ENCODE measurements around the gene WHRN.

The WHRN gene

DNA sequence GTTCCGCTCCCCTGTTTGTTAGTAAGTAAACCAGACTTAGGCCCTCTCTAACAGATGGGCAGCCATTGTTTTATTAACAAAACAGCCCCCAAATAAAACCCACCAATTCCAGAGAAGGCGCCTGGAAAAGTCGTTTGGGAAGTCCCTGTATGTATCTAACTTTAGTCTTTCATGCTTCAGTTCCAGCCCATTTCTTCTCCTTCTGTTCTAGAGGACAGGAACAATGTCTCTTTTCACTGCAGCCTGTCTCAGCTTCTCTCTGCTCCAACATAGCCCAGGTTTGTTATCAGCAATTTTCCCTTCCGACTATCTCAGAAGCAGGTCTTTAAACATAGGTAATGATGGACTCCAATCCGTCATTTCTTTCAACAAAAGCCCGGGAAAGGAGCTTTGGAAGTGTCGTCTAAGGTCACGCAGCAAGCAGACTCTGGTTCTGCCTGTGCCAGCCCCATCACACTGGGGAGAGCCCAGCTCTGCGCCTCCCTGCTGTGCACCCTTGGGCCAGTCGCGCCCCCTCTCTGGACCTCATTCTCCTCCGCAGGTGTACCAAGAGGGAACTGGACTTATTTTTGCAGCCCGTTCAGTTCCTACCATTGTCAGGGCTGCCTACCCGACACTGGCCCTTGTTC lies 107.9 kb downstream of the WHRN start:
- ChIA-PET CTCF (interaction anchor here (0.6 to 6.8 kb wide), 5 partner anchors 8 to 256 kb away, joined by 3 to 40 read pairs (median 3); no protein-coding TSS in a partner anchor), POLR2A (interaction anchor here (1.0 kb wide), 1 partner anchor 12 kb away, joined by 4 read pairs; no protein-coding TSS in a partner anchor)
- DNase-seq (ENCODE audit: extremely low spot score) = no peak
- TF ChIP-seq, protein P1, sequence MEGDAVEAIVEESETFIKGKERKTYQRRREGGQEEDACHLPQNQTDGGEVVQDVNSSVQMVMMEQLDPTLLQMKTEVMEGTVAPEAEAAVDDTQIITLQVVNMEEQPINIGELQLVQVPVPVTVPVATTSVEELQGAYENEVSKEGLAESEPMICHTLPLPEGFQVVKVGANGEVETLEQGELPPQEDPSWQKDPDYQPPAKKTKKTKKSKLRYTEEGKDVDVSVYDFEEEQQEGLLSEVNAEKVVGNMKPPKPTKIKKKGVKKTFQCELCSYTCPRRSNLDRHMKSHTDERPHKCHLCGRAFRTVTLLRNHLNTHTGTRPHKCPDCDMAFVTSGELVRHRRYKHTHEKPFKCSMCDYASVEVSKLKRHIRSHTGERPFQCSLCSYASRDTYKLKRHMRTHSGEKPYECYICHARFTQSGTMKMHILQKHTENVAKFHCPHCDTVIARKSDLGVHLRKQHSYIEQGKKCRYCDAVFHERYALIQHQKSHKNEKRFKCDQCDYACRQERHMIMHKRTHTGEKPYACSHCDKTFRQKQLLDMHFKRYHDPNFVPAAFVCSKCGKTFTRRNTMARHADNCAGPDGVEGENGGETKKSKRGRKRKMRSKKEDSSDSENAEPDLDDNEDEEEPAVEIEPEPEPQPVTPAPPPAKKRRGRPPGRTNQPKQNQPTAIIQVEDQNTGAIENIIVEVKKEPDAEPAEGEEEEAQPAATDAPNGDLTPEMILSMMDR (IDR thresholded peaks at IDR 0.05; ENCODE audit: control extremely low read depth, extremely low read depth, low read depth, missing control alignments) = no peak

- ChIA-PET POLR2A (interaction anchor here (1.0 kb wide), 1 partner anchor 12 kb away, joined by 6 read pairs; no protein-coding TSS in a partner anchor), CTCF (interaction anchor here (0.9 to 6.8 kb wide), 7 partner anchors 9 to 257 kb away, joined by 3 to 40 read pairs (median 6); no protein-coding TSS in a partner anchor)
- TF ChIP-seq, protein P1 (IDR thresholded peaks at IDR 0.05; ENCODE audit: control extremely low read depth, extremely low read depth, low read depth, missing control alignments) = no peak
- no peak for DNase-seq (ENCODE audit: extremely low spot score)
Measured at GRCh38 chr9:114396558-114397218, 108.6 kb downstream of the WHRN start.

DNA sequence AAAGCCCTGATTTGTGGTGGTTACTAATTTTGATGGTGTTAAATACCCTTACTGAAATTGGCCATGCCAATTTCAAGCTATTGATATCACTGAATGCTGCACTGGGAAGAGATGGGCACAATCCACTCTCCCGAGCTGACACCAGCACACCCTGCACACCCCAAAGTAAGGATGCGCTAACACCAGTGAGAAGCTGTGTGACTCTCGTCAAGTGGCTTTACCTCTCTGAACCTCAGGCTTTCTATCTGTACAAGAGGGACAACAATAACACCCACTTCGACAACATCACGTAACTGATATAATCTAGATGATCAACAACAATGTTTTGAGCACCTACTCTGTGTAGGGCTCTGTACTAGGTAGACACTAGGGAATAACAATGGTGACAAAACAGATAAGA lies 109.5 kb downstream of the WHRN start:
- DNase-seq (ENCODE audit: extremely low spot score) = no peak
- POLR2A ChIA-PET = interaction anchor here (0.6 to 1.6 kb wide), 3 partner anchors 10 to 45 kb away, joined by 6 to 8 read pairs (median 6); no protein-coding TSS in a partner anchor
- CTCF ChIA-PET = interaction anchor here (0.9 to 6.8 kb wide), 10 partner anchors 10 to 511 kb away, joined by 3 to 40 read pairs (median 4); no protein-coding TSS in a partner anchor
- TF ChIP-seq, protein P1 (IDR thresholded peaks at IDR 0.05; ENCODE audit: control extremely low read depth, extremely low read depth, low read depth, missing control alignments) = no peak

GRCh38 chr9:114395334-114395617 lies 110.0 kb downstream of the WHRN start:
- POLR2A ChIA-PET = interaction anchor here (0.6 to 1.6 kb wide), 2 partner anchors 10 to 44 kb away, joined by 6 to 8 read pairs; no protein-coding TSS in a partner anchor
- no peak for DNase-seq (ENCODE audit: extremely low spot score)
- CTCF ChIA-PET = interaction anchor here (1.0 to 6.8 kb wide), 8 partner anchors 10 to 512 kb away, joined by 3 to 40 read pairs (median 6); no protein-coding TSS in a partner anchor
- TF ChIP-seq, protein P1 (IDR thresholded peaks at IDR 0.05; ENCODE audit: control extremely low read depth, extremely low read depth, low read depth, missing control alignments) = no peak

DNA sequence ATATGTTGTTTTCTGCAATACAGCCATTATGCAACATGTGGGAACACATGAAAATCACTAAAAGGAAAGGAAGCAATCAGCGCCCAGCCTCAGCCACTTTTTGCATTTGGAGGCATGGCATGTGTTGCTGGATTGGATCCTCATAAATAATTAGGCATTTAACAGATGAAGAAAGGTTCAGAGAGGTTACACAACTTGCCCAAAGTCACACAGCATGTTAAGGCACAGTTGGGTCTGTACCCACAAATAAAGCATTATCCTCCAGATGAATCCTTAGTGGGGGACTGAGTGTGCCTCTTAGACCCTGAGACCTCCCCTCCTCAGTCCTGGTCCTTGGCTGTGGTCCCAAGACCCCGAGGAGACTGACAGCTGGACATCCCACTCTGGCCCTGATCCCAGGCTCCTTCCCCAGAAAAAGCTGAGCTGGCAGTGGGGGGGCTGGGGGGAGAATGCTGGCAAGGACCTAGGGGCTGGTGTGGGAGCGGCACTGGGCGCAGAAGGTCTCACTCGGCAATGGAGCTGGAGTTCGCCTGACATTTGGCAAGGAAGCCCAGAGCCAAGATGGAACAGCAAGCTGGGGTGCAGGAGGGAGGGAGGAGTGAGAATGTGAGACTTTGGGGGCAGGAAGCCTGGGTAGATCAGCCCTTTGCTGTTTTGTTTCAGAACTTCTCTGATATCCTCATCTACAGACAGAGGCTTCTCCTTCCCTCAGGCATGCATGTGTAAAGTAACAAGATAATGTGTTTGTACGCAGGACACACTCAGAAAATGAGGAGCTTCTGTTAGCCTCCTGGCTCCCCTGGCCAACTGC lies 110.5 kb downstream of the WHRN start:
- ChIA-PET POLR2A (interaction anchor here (0.6 to 1.6 kb wide), 2 partner anchors 9 to 43 kb away, joined by 6 to 8 read pairs; no protein-coding TSS in a partner anchor), CTCF (interaction anchor here (1.0 to 6.8 kb wide), 9 partner anchors 9 to 512 kb away, joined by 3 to 40 read pairs (median 5); no protein-coding TSS in a partner anchor)
- TF ChIP-seq, protein P1 (IDR thresholded peaks at IDR 0.05; ENCODE audit: control extremely low read depth, extremely low read depth, low read depth, missing control alignments) = no peak
- DNase-seq (ENCODE audit: extremely low spot score) = no peak

DNA sequence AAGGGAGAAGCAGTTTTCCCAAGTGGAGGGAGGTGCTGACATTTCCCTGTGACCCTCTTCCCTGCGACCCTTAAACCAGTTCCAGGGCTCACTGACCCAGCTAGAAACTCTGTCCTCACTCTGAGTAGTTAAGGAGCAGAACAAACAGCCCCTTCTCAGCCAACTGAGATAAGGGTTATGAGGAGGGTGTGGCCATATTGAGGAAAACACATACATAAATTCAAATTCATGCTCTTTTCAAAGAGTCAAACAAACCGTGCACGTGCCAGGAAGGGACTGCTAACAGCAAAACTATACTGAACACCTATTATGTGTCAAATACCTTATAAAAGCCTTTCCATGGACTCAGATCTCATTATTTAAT lies 112.5 kb downstream of the WHRN start:
- DNase-seq (ENCODE audit: extremely low spot score) = no peak
- ChIA-PET POLR2A (no interaction called here), CTCF (interaction anchor here (1.1 to 6.8 kb wide), 4 partner anchors 11 to 261 kb away, joined by 3 to 40 read pairs (median 4); no protein-coding TSS in a partner anchor)
- TF ChIP-seq, protein P1 (IDR thresholded peaks at IDR 0.05; ENCODE audit: control extremely low read depth, extremely low read depth, low read depth, missing control alignments) = no peak

All from GM10248 (cell line).